Hematopoietic multipotent progenitor cell treated with erythropoietin and hydrocortisone succinate and interleukin-3 and kit ligand, for 17 days (in vitro differentiated cells): ENCODE measurements around the gene LBH.

Source experiments
- DNase-seq: peaks from one replicate; pipeline ENCODE4 v3.0.0-alpha.2; 2015; ENCODE audit warnings: low spot score

The LBH gene

GRCh38 chr2:30231212-30231995 is at the start of gene LBH:
LBH (plus strand) TSS chr2:30231534; CDS start chr2:30231739, 205 bp downstream.
- DNase-seq = peak; percentile 92

- DNase-seq = no peak
Measured at GRCh38 chr2:30184035-30184434, 47.3 kb upstream of the LBH start.

GRCh38 chr2:30185178-30185577 is 46.2 kb upstream of the LBH start:
- no peak for DNase-seq

- DNase-seq = no peak
Measured at GRCh38 chr2:30188292-30188691, 43.0 kb upstream of the LBH start.

- no peak for DNase-seq
Measured at GRCh38 chr2:30190637-30191036, 40.7 kb upstream of the LBH start.

GRCh38 chr2:30191107-30191506 is 40.2 kb upstream of the LBH start:
- DNase-seq = no peak

GRCh38 chr2:30191819-30192271 is 39.5 kb upstream of the LBH start:
- peak; percentile 75 for DNase-seq

- DNase-seq = peak; percentile 36
Measured at GRCh38 chr2:30192314-30192713, 39.0 kb upstream of the LBH start.

- DNase-seq = no peak
Measured at GRCh38 chr2:30193104-30193681, 38.1 kb upstream of the LBH start.

- DNase-seq = no peak
Measured at GRCh38 chr2:30194421-30194820, 36.9 kb upstream of the LBH start.

GRCh38 chr2:30195016-30195415 is 36.3 kb upstream of the LBH start:
- no peak for DNase-seq

- no peak for DNase-seq
Measured at GRCh38 chr2:30197570-30198192, 33.7 kb upstream of the LBH start.

GRCh38 chr2:30201990-30202389 is 29.3 kb upstream of the LBH start:
- no peak for DNase-seq

- no peak for DNase-seq
Measured at GRCh38 chr2:30203156-30203555, 28.2 kb upstream of the LBH start.

- DNase-seq = no peak
Measured at GRCh38 chr2:30204281-30204680, 27.1 kb upstream of the LBH start.

GRCh38 chr2:30205456-30205855 is 25.9 kb upstream of the LBH start:
- no peak for DNase-seq

- no peak for DNase-seq
Measured at GRCh38 chr2:30206461-30207430, 24.6 kb upstream of the LBH start.

- peak; percentile 81 for DNase-seq
Measured at GRCh38 chr2:30208453-30208852, 22.9 kb upstream of the LBH start.

GRCh38 chr2:30209227-30209626 is 22.1 kb upstream of the LBH start:
- DNase-seq = no peak

- no peak for DNase-seq
Measured at GRCh38 chr2:30213326-30213725, 18.0 kb upstream of the LBH start.

GRCh38 chr2:30213907-30214463 is 17.3 kb upstream of the LBH start:
- DNase-seq = no peak

GRCh38 chr2:30216157-30216556 is 15.2 kb upstream of the LBH start:
- DNase-seq = no peak
